ENCODE results near the gene CACNA1S.

The CACNA1S gene

DNA sequence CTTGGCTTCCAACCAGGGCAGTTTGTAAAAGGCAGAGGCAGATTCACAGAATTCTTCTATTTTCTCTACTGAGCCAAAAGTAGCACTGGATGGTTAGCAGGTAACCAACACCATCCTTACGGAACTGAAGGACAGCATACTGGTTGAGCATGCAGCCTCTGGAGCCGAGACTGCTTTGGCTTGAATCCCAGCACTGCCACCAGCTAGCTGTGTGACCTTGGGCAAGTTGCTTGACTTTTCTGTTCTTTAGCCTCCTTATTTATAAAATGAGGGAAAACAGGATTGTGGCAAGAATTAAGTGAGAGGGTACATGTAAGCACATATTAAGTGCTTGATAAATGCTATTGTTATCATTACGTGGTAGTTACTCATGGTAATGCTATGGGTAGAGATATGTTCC lies 19.5 kb downstream of the CACNA1S start:
- DNase-seq, result no peak

- no peak for DNase-seq
Observed at GRCh38 chr1:201091256-201091655, 21.0 kb downstream of the CACNA1S start.

- DNase-seq, result no peak
Observed at GRCh38 chr1:201090541-201090940, 21.7 kb downstream of the CACNA1S start.

DNA sequence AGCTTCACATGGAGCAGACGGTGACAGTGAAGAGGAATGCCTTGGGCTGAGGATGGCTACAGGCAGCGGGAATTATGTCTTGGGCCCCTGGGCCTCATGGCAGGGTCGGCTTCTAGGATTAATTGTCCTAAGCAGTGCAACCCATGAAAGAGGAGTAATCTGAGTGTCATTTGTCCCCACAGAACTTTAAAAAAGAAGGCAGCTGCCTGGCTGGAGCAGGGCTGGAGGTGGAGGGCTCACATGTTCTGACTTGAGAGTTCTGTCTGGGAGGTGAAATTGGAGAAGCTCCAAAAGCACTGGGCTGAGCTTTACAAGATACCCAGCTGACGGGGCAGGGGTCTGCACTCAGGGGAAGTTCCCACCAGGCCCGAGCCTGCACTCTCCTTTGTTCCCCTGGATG lies 22.6 kb downstream of the CACNA1S start:
- DNase-seq, result no peak

GRCh38 chr1:201088901-201089525 lies 23.2 kb downstream of the CACNA1S start:
- DNase-seq, result no peak

GRCh38 chr1:201088395-201088794 lies 23.8 kb downstream of the CACNA1S start:
- no peak for DNase-seq

- peak; percentile 50 to 62 for DNase-seq
Observed at GRCh38 chr1:201085902-201086735, 26.1 kb downstream of the CACNA1S start.

- DNase-seq, result no peak
Observed at GRCh38 chr1:201084295-201084694, 27.9 kb downstream of the CACNA1S start.

DNA sequence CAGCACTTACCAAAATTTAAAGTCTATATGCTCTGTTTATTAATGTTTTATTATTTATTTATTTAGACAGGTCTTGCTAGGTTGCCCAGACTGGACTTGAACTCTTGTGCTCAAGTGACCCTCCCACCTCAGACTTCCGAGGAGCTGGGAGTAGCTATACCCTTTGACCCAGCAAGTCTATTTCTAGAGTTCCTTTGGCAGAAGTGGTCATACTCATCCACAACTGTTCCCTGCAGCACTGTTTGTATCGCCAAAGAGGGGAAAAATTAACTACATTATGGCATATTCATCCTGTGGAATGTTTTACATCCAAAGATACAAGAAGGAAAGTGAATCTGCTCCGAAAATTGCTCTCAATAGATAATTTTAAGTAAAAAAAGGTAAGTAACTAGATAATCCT lies 28.5 kb downstream of the CACNA1S start:
- DNase-seq, result no peak

GRCh38 chr1:201080135-201080534 lies 32.1 kb downstream of the CACNA1S start:
- DNase-seq, result no peak

DNA sequence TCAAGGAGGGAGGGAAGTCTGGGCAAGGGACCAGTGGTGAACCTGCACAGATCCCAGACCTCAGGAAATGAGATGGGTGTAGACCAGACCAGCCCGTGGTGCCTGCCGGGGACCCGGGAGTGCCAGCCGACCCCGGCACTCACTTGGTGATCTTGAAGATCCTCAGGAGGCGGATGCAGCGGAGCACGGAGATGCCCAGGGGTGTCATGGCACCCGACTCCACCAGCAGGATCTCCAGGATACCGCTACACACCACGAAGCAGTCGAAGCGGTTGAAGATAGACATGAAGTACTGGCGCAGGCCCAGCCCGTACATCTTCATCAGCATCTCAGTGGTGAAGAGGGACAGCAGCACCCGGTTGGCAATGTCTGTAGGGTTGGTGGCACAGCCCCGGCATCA lies 34.5 kb downstream of the CACNA1S start:
- no peak for DNase-seq

GRCh38 chr1:201077116-201077515 lies 35.1 kb downstream of the CACNA1S start:
- DNase-seq, result no peak

DNA sequence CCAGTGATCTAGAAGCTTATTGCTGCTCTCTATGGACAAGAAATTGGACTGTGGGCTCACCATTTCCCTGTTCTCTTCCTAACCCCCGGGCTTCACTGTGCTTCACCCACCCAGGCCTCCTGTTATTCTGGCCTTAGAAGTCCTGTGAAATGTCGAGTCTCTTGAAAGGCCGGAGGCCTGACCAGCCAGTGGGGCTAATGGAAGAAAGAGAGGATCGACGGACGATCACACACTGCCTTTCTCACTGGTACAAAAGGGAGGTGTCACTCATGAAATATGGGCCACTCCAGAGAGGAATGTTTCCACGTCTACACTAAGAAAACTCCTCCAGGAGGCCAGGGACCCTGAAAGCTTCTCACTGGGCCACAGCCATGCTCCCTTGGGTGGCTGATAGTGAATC lies 36.1 kb downstream of the CACNA1S start:
- DNase-seq, result no peak

DNA sequence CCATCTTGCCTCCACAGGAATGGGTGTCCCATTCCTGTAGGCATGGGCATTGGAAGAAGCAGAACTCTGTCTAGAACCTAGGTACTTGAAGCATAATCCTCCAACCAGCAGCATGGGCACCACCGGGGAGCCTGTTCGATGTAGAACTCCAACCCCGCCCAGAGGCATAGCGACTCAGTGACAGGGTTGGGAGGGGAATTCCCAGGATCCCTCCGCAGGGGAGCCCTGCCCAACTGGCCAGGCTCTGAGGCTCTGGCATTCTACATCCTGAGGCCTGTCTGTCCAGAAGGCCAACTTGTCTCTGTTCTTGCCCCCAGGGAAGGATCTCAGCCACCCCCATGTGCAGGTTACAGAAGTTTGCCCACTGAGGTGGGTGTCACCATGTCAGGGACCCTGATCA lies 38.2 kb downstream of the CACNA1S start:
- no peak for DNase-seq

DNA sequence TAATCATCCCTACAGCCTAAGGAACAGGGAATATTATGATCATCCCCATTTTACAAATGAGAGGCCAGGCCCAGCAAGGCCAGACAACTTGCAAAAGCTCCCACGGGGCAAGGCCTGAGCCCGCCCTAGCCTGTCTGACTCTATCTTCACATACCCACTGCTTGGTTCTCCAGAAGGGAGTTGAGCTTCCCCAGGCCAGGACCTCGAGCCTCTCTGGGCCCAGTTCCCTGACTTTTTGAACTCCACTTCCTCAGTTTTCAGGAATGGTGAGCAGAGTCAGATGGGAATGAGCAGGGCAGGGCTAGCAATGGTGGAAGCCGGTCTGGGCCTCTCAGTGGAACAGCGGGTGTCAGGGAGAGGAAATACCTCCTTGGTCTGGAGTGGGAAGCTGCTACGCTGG lies 39.3 kb downstream of the CACNA1S start:
- DNase-seq, result no peak

DNA sequence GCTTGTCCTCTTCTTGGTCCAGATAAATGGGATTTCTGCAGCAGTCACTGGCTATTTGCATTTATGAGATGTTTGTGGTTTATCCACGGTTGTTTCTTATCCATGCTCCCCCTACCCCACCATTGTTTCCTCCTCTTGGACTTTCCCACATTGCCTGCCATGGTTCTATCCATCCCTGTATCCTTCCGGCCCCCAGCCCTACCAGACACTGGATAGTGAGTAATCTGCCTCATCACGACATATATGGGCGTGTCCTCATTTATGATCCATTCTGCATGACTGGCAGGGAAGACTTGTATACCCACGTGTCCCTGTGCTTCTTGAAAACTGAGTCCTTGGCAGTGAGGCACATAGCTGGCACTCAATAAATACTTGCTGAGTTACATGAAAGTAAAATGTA lies 40.1 kb downstream of the CACNA1S start:
- DNase-seq, result no peak

- no peak for DNase-seq
Observed at GRCh38 chr1:201069636-201070035, 42.6 kb downstream of the CACNA1S start.

DNA sequence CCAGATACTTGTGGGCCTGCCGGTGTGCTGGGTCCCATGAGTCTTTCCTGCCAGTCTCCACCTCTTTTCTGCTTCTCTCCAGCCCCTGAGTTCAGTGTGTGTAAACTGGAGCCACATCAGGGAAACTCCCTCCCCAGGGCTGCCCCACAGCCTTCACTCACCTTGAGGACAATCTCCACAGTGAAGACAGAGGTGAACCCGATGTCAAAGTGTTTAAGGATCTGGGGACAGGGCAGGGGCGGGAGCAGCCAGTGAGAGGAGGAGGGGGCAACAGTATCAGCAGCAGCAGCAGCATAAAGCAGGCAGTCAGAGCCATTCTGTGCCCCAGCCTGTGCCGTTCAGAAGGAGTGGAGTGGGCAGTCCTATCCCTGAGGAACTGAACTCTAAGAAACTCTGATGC lies 43.2 kb downstream of the CACNA1S start:
- DNase-seq, result no peak

DNA sequence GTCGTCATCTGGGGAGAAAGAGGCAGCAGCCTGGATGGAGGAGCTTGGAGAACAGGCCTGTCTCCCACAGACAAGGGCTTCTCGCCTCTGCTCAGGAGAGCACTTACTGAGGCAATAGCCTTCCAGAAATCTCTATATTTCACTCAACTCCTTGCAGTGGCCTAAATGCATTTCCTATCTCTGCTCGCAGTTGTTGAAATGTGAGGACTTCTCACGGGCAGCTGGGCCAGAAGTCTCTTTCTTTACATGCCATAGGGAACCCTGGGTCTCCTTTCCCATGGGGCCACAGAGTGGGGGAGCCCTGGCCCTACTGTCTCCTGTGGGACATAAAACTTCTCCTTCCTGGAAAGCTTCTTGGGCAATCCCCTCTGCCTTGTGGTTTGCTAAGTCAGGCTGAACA lies 45.2 kb downstream of the CACNA1S start:
- no peak for DNase-seq

GRCh38 chr1:201065686-201066085 lies 46.5 kb downstream of the CACNA1S start:
- no peak for DNase-seq

- no peak for DNase-seq
Observed at GRCh38 chr1:201064806-201065205, 47.4 kb downstream of the CACNA1S start.

DNA sequence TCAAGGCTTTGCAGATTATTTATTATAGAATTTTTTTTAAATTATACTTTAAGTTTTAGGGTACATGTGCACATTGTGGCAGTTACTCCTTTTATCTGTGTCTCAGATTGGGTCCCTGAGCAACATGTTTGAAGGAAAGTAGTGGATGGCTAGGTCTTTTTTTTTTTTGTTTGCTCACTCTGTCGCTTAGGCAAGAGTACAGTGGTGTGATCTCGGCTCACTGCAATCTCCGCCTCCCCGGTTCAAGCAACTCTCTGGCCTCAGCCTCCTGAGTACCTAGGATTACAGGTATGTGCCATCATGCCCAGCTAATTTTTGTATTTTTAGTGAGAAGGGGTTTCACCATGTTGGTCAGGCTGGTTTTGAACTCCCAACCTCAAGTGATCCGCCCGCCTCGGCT lies 49.1 kb downstream of the CACNA1S start:
- no peak for DNase-seq

- no peak for DNase-seq
Observed at GRCh38 chr1:201062511-201063091, 49.6 kb downstream of the CACNA1S start.

- DNase-seq, result no peak
Observed at GRCh38 chr1:201061886-201062285, 50.3 kb downstream of the CACNA1S start.
